ACC112 (cell line): ENCODE measurements around the gene GPC6.

Experiments
- H2AFZ ChIP-seq: fragments of 200-600 bp; sonication (generic); one replicate; pipeline ENCODE4 v1.6.0; 2017; ENCODE audit warnings: antibody characterized with exemption, low read length; ENCODE audit not compliant: unreplicated experiment
- H3K27ac ChIP-seq: fragments of 200-600 bp; sonication (generic); 2 replicates; pipeline ENCODE4 v1.5.1; 2014; ENCODE audit warnings: low read depth, mild to moderate bottlenecking, antibody characterized with exemption, low read length, moderate library complexity
- H3K27me3 ChIP-seq: fragments of 200-600 bp; sonication (generic); 2 replicates; pipeline ENCODE4 v1.6.1; 2014; ENCODE audit warnings: mild to moderate bottlenecking, antibody characterized with exemption, low read length, moderate library complexity, mixed read lengths; ENCODE audit not compliant: insufficient read depth
- H3K36me3 ChIP-seq: fragments of 200-600 bp; sonication (generic); 2 replicates; pipeline ENCODE4 v1.6.1; 2016; ENCODE audit warnings: mild to moderate bottlenecking, antibody characterized with exemption, low read length, moderate library complexity, mixed read lengths; ENCODE audit not compliant: insufficient read depth
- H3K4me1 ChIP-seq: fragments of 200-600 bp; sonication (generic); one replicate; pipeline ENCODE4 v1.6.1; 2016; ENCODE audit warnings: low read length, mixed read lengths; ENCODE audit not compliant: insufficient read depth, unreplicated experiment, control insufficient read depth
- H3K4me3 ChIP-seq: fragments of 200-600 bp; sonication (generic); 2 replicates; pipeline ENCODE4 v1.5.1; 2014; ENCODE audit warnings: mild to moderate bottlenecking, low read depth, low read length
- H3K79me2 ChIP-seq: fragments of 200-600 bp; sonication (generic); one replicate; pipeline ENCODE4 v1.6.0; 2016; ENCODE audit warnings: low read length; ENCODE audit not compliant: control insufficient read depth, unreplicated experiment, insufficient read depth

GPC6 gene

DNA sequence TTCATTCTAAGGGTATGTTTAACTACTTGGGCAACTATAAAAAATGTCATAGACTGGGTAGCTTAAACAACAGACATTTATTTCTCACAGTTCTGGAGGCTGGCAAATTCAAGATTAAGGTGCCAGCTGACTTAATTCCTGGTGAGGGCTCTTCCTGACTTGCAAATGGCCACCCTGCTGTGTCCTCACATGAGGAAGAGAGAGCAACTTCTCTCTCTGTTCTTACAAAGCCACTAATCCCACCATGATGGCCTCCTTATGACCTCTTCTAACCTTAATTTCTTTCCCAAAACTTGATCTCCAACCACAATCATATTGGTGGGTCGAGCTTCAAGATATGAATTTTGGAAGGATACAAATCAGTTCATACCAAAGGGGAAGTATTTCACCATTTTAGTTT is 853.9 kb downstream of the GPC6 start:
- peak overlapping the region; percentile 53 for H3K27ac ChIP-seq
- no peak overlapping the region for H3K4me3 ChIP-seq
- H3K4me1 ChIP-seq: peaks cover 21% of the 10 kb centered on the region
- H3K79me2 ChIP-seq: no peaks in the 10 kb centered on the region
- H3K36me3 ChIP-seq: no peaks in the 10 kb centered on the region
- peak overlapping the region; percentile 44 for H2AFZ ChIP-seq
- no peaks in the 10 kb centered on the region for H3K27me3 ChIP-seq

DNA sequence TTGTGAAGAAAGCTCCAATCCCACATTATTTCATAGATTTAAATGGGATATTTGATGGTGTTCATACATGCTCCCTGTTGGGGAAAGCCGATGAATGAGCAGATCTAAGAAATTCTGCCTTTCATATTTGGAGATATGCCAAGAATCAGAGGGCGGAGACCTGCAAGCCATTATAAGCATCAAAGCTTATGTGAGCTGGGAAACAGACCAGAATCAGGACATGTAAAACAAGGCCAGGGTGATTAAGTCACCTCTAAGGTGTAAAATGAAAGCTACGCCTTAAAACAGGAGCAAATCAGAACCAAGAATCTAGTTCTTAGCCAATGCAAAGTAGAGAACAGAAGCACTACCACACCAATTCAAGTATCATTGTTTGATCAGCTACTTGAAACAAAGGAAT is 860.5 kb downstream of the GPC6 start:
- Histone ChIP-seq H3K4me3 (no peak overlapping the region), H3K36me3 (no peaks in the 10 kb centered on the region), H3K27me3 (no peaks in the 10 kb centered on the region), H2AFZ (no peak overlapping the region), H3K27ac (no peak overlapping the region), H3K79me2 (no peaks in the 10 kb centered on the region), H3K4me1 (no peaks in the 10 kb centered on the region)

DNA sequence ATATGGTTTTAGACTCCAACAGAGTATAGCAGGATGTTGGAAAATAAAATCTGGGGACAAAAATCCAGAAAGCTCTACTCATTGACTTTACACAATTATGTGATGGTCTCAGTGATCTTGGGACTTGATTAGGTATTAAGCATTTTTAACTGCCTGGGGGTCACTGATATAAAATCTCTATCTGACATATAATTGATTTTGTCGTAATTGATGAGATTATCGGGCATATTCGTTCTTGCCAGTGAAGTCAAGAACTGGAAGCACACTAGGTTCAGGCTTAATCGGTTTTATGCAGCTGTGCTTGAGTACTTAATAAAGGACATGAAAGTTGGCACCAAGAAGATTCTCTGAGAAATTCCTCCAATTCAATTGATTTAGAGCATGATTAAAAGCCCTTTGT is 862.1 kb downstream of the GPC6 start:
- Histone ChIP-seq H3K79me2 (no peaks in the 10 kb centered on the region), H2AFZ (no peak overlapping the region), H3K4me1 (no peaks in the 10 kb centered on the region), H3K4me3 (no peak overlapping the region), H3K27me3 (no peaks in the 10 kb centered on the region), H3K27ac (no peak overlapping the region), H3K36me3 (no peaks in the 10 kb centered on the region)

DNA sequence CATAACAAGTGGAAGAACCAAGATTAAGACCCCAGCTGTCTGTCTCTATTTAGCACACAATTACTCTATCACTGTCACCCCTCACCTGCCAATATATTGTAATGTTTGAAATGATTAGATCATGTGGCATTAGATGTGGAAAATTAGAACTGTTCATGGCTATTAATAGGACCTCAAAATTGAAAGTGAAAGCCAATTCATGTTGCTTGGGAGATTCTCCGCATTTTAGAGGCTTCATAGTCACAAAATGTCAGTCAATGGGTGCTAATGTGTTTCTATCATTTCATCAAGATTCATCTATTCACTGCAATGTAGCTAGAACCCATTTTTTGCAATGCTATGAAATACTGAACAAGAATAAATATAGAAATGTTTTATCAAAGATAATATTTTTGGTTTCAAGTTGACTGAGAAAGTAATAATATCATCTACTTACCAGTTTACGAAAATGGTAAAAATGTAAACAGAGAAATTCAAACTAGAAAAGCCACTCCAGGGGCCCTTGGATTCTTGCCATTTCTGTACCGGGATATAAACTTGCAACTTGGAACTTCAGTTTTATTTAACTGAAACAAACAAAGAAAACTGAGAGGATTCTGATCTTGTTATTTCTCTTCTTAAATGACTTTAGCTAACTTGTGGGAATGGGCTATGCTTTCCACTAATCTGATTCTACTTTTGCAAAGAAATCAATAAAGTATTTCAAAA is 864.3 kb downstream of the GPC6 start:
- Histone ChIP-seq H2AFZ (peak overlapping the region; percentile 43), H3K27me3 (no peaks in the 10 kb centered on the region), H3K79me2 (no peaks in the 10 kb centered on the region), H3K27ac (no peak overlapping the region), H3K4me1 (no peaks in the 10 kb centered on the region), H3K4me3 (no peak overlapping the region), H3K36me3 (no peaks in the 10 kb centered on the region)

DNA sequence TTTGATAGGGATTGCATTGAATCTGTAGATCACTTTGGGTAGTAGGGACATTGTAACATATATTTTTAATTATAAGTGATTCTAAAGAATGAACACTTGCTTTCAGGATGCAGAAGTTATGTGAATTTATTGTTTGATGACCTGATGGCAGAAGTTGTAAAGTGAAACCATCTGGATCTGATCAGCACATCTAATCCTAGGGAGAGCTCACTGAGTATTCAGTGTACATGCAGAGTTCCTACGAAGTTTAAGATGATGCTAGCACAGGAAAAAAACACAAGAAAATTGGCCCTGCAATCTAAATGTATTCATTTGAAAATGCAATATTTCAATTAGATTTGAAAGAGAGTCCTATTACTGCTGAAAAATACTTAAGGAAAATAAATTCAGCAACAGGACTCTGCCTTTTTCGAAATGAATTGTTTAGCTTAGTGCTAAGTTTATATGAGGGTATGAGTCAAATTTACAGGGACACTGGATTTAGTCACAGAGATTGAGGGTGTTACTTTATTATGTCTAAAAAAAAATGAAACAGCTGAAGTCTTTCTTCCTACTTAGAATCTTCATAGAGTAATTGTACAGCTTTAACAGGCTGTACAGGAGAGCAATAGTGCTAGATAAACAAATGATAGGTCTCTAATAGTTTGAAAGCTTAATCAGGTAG is 867.2 kb downstream of the GPC6 start:
- Histone ChIP-seq H3K36me3 (no peaks in the 10 kb centered on the region), H3K27ac (no peak overlapping the region), H3K27me3 (no peaks in the 10 kb centered on the region), H3K4me1 (no peaks in the 10 kb centered on the region), H2AFZ (no peak overlapping the region), H3K79me2 (no peaks in the 10 kb centered on the region), H3K4me3 (no peak overlapping the region)

DNA sequence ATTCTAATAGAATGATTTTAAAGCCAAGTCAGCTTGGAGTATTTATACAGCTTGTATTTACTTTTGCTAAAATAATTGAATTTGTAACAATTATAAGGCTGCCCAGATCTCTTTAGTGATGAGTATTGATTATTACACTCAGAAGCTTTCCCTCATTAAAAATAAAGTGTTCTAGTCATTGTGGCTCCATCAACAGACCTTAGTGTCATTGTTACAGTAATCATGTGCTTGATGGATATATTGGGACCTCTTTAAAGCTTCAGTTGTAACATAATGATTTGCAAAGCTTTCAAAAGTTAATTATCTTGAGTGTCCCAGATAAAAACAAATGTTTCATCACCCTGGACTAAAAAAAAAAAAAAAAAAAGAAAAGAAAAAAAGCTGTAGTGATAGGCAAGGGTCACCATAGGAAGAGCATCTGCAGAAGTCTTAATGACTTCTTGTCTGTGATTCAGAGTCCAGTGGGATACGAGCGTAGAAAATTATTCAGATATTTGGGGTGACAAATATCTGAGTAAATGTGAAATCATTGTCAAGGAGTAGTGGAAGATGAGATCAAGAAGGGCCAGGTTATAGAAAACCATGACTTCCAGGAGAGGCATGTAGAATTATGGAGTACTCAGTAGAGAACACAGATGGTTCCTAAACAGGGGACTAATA is 883.2 kb downstream of the GPC6 start:
- Histone ChIP-seq H3K4me1 (peaks cover 12% of the 10 kb centered on the region), H2AFZ (no peak overlapping the region), H3K27me3 (no peaks in the 10 kb centered on the region), H3K4me3 (no peak overlapping the region), H3K79me2 (no peaks in the 10 kb centered on the region), H3K27ac (no peak overlapping the region), H3K36me3 (no peaks in the 10 kb centered on the region)

DNA sequence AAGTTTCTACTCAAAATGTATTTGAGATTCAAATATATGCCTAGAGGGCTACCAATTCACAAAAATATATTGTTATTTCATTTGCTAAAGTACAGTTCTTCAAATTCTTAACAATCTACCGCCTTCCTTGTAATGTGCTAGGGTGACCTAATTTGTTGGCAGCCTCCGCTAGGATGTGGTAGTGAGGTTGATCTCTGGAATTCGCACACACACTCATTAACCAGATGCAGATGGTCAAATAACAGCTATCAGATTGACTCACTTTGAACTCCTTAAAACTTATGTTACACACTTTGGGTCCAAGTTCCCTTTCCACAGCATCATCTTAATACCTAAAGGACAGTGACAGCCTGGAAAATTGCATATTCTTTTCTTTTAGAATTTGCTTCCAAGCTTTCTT is 885.6 kb downstream of the GPC6 start:
- Histone ChIP-seq H3K4me1 (peaks cover 12% of the 10 kb centered on the region), H3K79me2 (no peaks in the 10 kb centered on the region), H3K36me3 (no peaks in the 10 kb centered on the region), H2AFZ (no peak overlapping the region), H3K27me3 (no peaks in the 10 kb centered on the region), H3K4me3 (no peak overlapping the region), H3K27ac (no peak overlapping the region)

DNA sequence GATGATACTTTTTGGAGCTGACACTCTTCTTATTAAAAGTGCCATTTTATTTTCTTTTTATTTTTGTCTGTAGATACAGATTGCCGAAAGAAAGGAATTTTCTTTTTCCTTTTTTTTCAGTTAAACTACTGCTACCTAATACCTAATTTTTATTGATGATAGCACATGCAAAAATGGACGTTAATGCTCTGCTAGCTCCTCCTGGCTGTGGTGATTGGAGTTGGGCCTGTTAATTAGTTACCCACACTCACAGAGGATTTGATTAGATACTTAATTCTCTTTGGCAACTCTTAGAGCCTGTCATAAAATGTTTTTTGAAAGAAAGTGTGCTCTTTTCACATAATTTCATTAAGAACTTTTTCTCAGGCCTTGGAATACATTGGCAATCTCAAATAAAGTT is 886.1 kb downstream of the GPC6 start:
- H3K4me1 ChIP-seq: peaks cover 12% of the 10 kb centered on the region
- H3K27me3 ChIP-seq: no peaks in the 10 kb centered on the region
- H3K27ac ChIP-seq: no peak overlapping the region
- H2AFZ ChIP-seq: no peak overlapping the region
- H3K36me3 ChIP-seq: no peaks in the 10 kb centered on the region
- no peak overlapping the region for H3K4me3 ChIP-seq
- H3K79me2 ChIP-seq: no peaks in the 10 kb centered on the region

DNA sequence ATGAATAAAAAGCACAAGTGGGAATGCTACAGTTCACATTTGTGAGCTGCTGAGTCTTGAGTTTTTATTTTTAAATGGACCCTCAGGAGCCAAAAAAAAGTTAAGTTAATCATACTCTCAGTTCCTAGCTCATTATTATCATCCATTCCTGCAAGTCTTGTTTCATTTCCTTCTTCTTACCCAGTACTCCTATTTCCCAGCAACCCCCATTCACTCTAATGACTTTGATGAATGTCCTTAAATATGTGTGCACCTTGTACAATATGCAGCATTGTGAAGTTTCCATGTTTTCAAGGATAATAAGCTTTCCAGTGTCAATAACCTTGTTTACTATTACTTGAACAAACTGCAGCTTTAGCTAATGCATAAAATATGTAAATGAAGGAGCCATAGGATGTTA is 886.6 kb downstream of the GPC6 start:
- Histone ChIP-seq H3K27ac (no peak overlapping the region), H3K36me3 (no peaks in the 10 kb centered on the region), H3K4me3 (no peak overlapping the region), H2AFZ (no peak overlapping the region), H3K79me2 (no peaks in the 10 kb centered on the region), H3K4me1 (peaks cover 12% of the 10 kb centered on the region), H3K27me3 (no peaks in the 10 kb centered on the region)

DNA sequence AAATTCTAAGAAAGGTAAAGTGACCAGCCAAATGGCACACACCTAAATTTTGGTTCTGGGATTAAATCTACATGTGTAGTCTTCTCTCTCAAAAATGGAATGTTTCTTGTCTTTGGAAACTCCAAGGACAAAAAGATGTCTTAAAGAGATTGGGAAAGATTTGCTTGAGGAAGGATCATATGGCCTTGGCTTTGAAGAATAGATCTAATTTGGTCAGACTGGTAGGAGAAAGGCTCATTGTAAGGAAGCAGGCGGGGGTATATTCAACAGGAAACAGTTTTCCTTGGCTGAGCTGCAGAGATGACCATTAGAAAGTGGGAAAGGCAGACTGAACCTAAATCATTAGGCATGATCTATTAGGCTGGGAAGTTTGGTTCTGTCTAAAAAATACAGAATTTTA is 887.6 kb downstream of the GPC6 start:
- no peak overlapping the region for H2AFZ ChIP-seq
- H3K36me3 ChIP-seq: no peaks in the 10 kb centered on the region

DNA sequence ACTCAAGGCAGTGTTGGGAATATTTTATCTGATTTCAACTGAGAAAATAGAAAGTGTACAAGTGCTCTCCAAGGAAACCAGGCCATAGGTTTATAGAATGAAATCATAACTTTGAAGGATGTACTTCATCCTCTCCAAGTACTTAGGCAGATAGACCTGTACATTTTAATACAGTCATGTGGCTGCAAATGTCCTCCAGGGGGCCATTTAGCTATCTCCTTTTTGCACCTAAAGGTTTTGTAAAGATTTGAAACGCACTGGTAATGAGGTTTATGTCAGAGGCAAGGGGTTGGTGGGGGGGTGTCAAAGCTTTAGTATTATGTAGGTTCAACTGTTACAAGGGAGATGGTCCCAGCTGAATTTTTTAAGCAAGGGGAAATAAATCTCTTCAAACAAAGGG is 888.4 kb downstream of the GPC6 start:
- Histone ChIP-seq H2AFZ (no peak overlapping the region), H3K27me3 (no peaks in the 10 kb centered on the region), H3K79me2 (no peaks in the 10 kb centered on the region), H3K27ac (no peak overlapping the region), H3K4me1 (peaks cover 12% of the 10 kb centered on the region), H3K4me3 (no peak overlapping the region), H3K36me3 (no peaks in the 10 kb centered on the region)

More for the DNA sequence above, 887.6 kb downstream of the GPC6 start:
- Histone ChIP-seq H3K27me3 (no peaks in the 10 kb centered on the region), H3K4me3 (no peak overlapping the region), H3K27ac (no peak overlapping the region), H3K79me2 (no peaks in the 10 kb centered on the region), H3K4me1 (peaks cover 12% of the 10 kb centered on the region)
